SIG-M5 treated with dmso at 0.1 percent for 504 hours (cell line): ENCODE data around the gene MED25.

ENCODE experiments used
- DNase-seq: peaks from one replicate; lab custom pipeline; 2025; ENCODE audit not compliant: unreplicated experiment; lab: John Stamatoyannopoulos, UW

MED25 gene

GRCh38 chr19:49798574-49798973 is 19.5 kb upstream of the MED25 start:
- no peak for DNase-seq

GRCh38 chr19:49799271-49799797 is 18.8 kb upstream of the MED25 start:
- no peak for DNase-seq

- DNase-seq = no peak
Measured at GRCh38 chr19:49799798-49800376, 18.2 kb upstream of the MED25 start.

- no peak for DNase-seq
Measured at GRCh38 chr19:49800771-49801170, 17.3 kb upstream of the MED25 start.

- no peak for DNase-seq
Measured at GRCh38 chr19:49801401-49801888, 16.6 kb upstream of the MED25 start.

GRCh38 chr19:49801966-49802661 is 16.0 kb upstream of the MED25 start:
- DNase-seq = peak; percentile 15

- DNase-seq = no peak
Measured at GRCh38 chr19:49802836-49803528, 15.1 kb upstream of the MED25 start.

- no peak for DNase-seq
Measured at GRCh38 chr19:49803529-49803856, 14.6 kb upstream of the MED25 start.

- DNase-seq = no peak
Measured at GRCh38 chr19:49805822-49806619, 12.1 kb upstream of the MED25 start.

- DNase-seq = no peak
Measured at GRCh38 chr19:49806620-49806959, 11.5 kb upstream of the MED25 start.

- DNase-seq = peak; percentile 61
Measured at GRCh38 chr19:49807058-49807903, 10.8 kb upstream of the MED25 start.

- DNase-seq = no peak
Measured at GRCh38 chr19:49807904-49808675, 10.0 kb upstream of the MED25 start.

GRCh38 chr19:49808711-49809159 is 9.4 kb upstream of the MED25 start:
- no peak for DNase-seq

- no peak for DNase-seq
Measured at GRCh38 chr19:49809160-49809940, 8.7 kb upstream of the MED25 start.

- DNase-seq = no peak
Measured at GRCh38 chr19:49809941-49810389, 8.1 kb upstream of the MED25 start.

- DNase-seq = no peak
Measured at GRCh38 chr19:49811328-49811727, 6.8 kb upstream of the MED25 start.

GRCh38 chr19:49812452-49812996 is 5.6 kb upstream of the MED25 start:
- DNase-seq = no peak
